ENCODE measurements around the gene PWWP2B.
"Not testable (repeated sequence)": the region's sequence is repeated elsewhere in the genome, so short reads cannot be mapped to it uniquely, and the experiment has no call there.

The PWWP2B gene

GRCh38 chr10:132420981-132421846, 24.2 kb downstream of the PWWP2B start:
- no peak for DNase-seq

GRCh38 chr10:132421847-132422751, 25.1 kb downstream of the PWWP2B start:
- DNase-seq = no peak

GRCh38 chr10:132422903-132423825, 26.2 kb downstream of the PWWP2B start:
- DNase-seq = no peak

- no peak for DNase-seq
Observed at GRCh38 chr10:132423966-132424861, 27.2 kb downstream of the PWWP2B start.

GRCh38 chr10:132425029-132425756, 28.2 kb downstream of the PWWP2B start:
- no peak for DNase-seq

GRCh38 chr10:132425757-132426155, 28.8 kb downstream of the PWWP2B start:
- no peak for DNase-seq

- DNase-seq = no peak
Observed at GRCh38 chr10:132427006-132427771, 30.2 kb downstream of the PWWP2B start.

GRCh38 chr10:132427939-132428367, 31.0 kb downstream of the PWWP2B start:
- DNase-seq = no peak

- no peak for DNase-seq
Observed at GRCh38 chr10:132428486-132428995, 31.5 kb downstream of the PWWP2B start.

GRCh38 chr10:132429281-132430230, 32.6 kb downstream of the PWWP2B start:
- no peak for DNase-seq

- no peak for DNase-seq
Observed at GRCh38 chr10:132430231-132430743, 33.3 kb downstream of the PWWP2B start.

GRCh38 chr10:132430861-132431271, 33.9 kb downstream of the PWWP2B start:
- no peak for DNase-seq

- DNase-seq = no peak
Observed at GRCh38 chr10:132431537-132432175, 34.7 kb downstream of the PWWP2B start.

GRCh38 chr10:132432176-132432540, 35.2 kb downstream of the PWWP2B start:
- DNase-seq = no peak

GRCh38 chr10:132433671-132434340, 36.8 kb downstream of the PWWP2B start:
- no peak for DNase-seq

- DNase-seq = no peak
Observed at GRCh38 chr10:132434405-132435005, 37.5 kb downstream of the PWWP2B start.

GRCh38 chr10:132435320-132435719, 38.3 kb downstream of the PWWP2B start:
- not testable (repeated sequence) for DNase-seq
